H9 (cell line): ENCODE measurements around the gene CX3CR1. TPM values are rescaled to one million over a fixed set of nuclear protein-coding genes. Genes with fewer than 3 reads are reported as not detected.

Experiments
- DNase-seq: peaks from one replicate; pipeline ENCODE4 v3.0.0-alpha.2; 2017
- H2AFZ ChIP-seq: one replicate; pipeline ENCODE4 v1.6.1; 2013; ENCODE audit warnings: mild to moderate bottlenecking, low read length, control low read depth, moderate library complexity
- H2AK5ac ChIP-seq: 2 replicates; pipeline ENCODE4 v1.6.1; 2013; ENCODE audit warnings: low read length, control low read depth, mixed read lengths; ENCODE audit not compliant: insufficient read length
- H2BK120ac ChIP-seq: one replicate; pipeline ENCODE4 v1.6.1; 2013; ENCODE audit warnings: low read depth, mild to moderate bottlenecking, low read length, control low read depth, inconsistent platforms; ENCODE audit not compliant: poor library complexity, severe bottlenecking
- H2BK12ac ChIP-seq: 2 replicates; pipeline ENCODE4 v1.6.1; 2013; ENCODE audit warnings: low read length, control low read depth, mixed read lengths, low read depth; ENCODE audit not compliant: insufficient read length
- H2BK15ac ChIP-seq: 2 replicates; pipeline ENCODE4 v1.6.1; 2013; ENCODE audit warnings: low read depth, low read length, control low read depth
- H2BK20ac ChIP-seq: one replicate; pipeline ENCODE4 v1.6.1; 2013; ENCODE audit warnings: low read depth, mild to moderate bottlenecking, low read length, control low read depth, inconsistent platforms; ENCODE audit not compliant: poor library complexity, severe bottlenecking
- H2BK5ac ChIP-seq: 2 replicates; pipeline ENCODE4 v1.6.1; 2013; ENCODE audit warnings: low read length, control low read depth, mixed read lengths; ENCODE audit not compliant: insufficient read length
- H3K14ac ChIP-seq: 2 replicates; pipeline ENCODE4 v1.6.1; 2013; ENCODE audit warnings: low read length, control low read depth; ENCODE audit not compliant: insufficient read depth
- H3K18ac ChIP-seq: 2 replicates; pipeline ENCODE4 v1.6.1; 2013; ENCODE audit warnings: low read depth, mild to moderate bottlenecking, mixed read lengths, low read length, control low read depth; ENCODE audit not compliant: insufficient read length
- H3K23ac ChIP-seq: 2 replicates; pipeline ENCODE4 v1.6.1; 2013; ENCODE audit warnings: low read length, control low read depth, mixed read lengths, low read depth; ENCODE audit not compliant: insufficient read length
- H3K23me2 ChIP-seq: 2 replicates; pipeline ENCODE4 v1.6.1; 2013; ENCODE audit warnings: low read depth, mild to moderate bottlenecking, mixed read lengths, low read length, control low read depth; ENCODE audit not compliant: insufficient read length, poor library complexity, severe bottlenecking
- H3K27ac ChIP-seq: 2 replicates; pipeline ENCODE4 v1.5.1; 2013; ENCODE audit warnings: low read length, control low read depth, mixed read lengths, low read depth; ENCODE audit not compliant: insufficient read length
- H3K27me3 ChIP-seq: 2 replicates; pipeline ENCODE4 v1.6.1; 2013; ENCODE audit warnings: low read length, control low read depth, inconsistent platforms; ENCODE audit not compliant: insufficient read depth
- H3K4ac ChIP-seq: 2 replicates; pipeline ENCODE4 v1.6.1; 2013; ENCODE audit warnings: low read depth, mild to moderate bottlenecking, control low read depth, inconsistent platforms, low read length, moderate library complexity
- H3K4me1 ChIP-seq: 2 replicates; pipeline ENCODE4 v1.6.1; 2013; ENCODE audit warnings: low read length, control low read depth, inconsistent platforms; ENCODE audit not compliant: insufficient read depth
- H3K4me2 ChIP-seq: 2 replicates; pipeline ENCODE4 v1.6.1; 2013; ENCODE audit warnings: low read length, control low read depth, mixed read lengths; ENCODE audit not compliant: insufficient read length, insufficient read depth
- H3K56ac ChIP-seq: 2 replicates; pipeline ENCODE4 v1.6.1; 2013; ENCODE audit warnings: low read depth, mild to moderate bottlenecking, mixed read lengths, low read length, control low read depth; ENCODE audit not compliant: insufficient read length
- H3K79me1 ChIP-seq: 2 replicates; pipeline ENCODE4 v1.6.1; 2013; ENCODE audit warnings: low read depth, mild to moderate bottlenecking, moderate library complexity, low read length, control low read depth, inconsistent platforms; ENCODE audit not compliant: insufficient read depth, poor library complexity, severe bottlenecking
- H3K79me2 ChIP-seq: 2 replicates; pipeline ENCODE4 v1.6.1; 2013; ENCODE audit warnings: low read length, control low read depth, inconsistent platforms; ENCODE audit not compliant: insufficient read depth
- H3K9ac ChIP-seq: 2 replicates; pipeline ENCODE4 v1.6.1; 2013; ENCODE audit warnings: low read length, control low read depth, mixed read lengths; ENCODE audit not compliant: insufficient read length; ENCODE audit errors: extremely low read depth
- H3K9me3 ChIP-seq: one replicate; pipeline ENCODE4 v1.6.1; 2013; ENCODE audit warnings: low read depth, low read length, inconsistent platforms; ENCODE audit not compliant: control insufficient read depth
- H3T11ph ChIP-seq: one replicate; pipeline ENCODE4 v1.6.1; 2013; ENCODE audit warnings: mild to moderate bottlenecking, low read length, control low read depth, inconsistent platforms
- H4K20me1 ChIP-seq: one replicate; pipeline ENCODE4 v1.6.1; 2013; ENCODE audit not compliant: control insufficient read depth, insufficient read length, insufficient read depth
- H4K5ac ChIP-seq: 2 replicates; pipeline ENCODE4 v1.6.1; 2013; ENCODE audit warnings: low read depth, mild to moderate bottlenecking, mixed read lengths, low read length, control low read depth; ENCODE audit not compliant: insufficient read length
- H4K8ac ChIP-seq: replicated peaks from 2 replicates; pipeline ENCODE4 v1.6.1; 2013; ENCODE audit warnings: low read length, control low read depth, mixed read lengths, low read depth; ENCODE audit not compliant: insufficient read length
- H4K91ac ChIP-seq: 2 replicates; pipeline ENCODE4 v1.6.1; 2013; ENCODE audit warnings: low read depth, mild to moderate bottlenecking, moderate library complexity, mixed read lengths, low read length, control low read depth; ENCODE audit not compliant: insufficient read length
- H3K27ac Mint-ChIP-seq, 3 experiments: 2 replicates in 2 of 3; 3 replicates in 1 of 3; pipeline ENCODE4 v1.8.0; 2020 to 2021; ENCODE audit warnings: mixed read lengths in 3 of 3, mild to moderate bottlenecking in 1 of 3, moderate library complexity in 1 of 3
- H3K27me3 Mint-ChIP-seq: 2 replicates; pipeline ENCODE4 v1.8.0; 2021; ENCODE audit warnings: low read depth, mild to moderate bottlenecking, moderate library complexity, mixed read lengths
- H3K36me3 Mint-ChIP-seq, 3 experiments: 2 replicates in 2 of 3; 3 replicates in 1 of 3; pipeline ENCODE4 v1.8.0; 2020 to 2021; ENCODE audit warnings: low read depth in 3 of 3, mixed read lengths in 3 of 3; ENCODE audit not compliant: insufficient read depth in 1 of 3
- H3K4me1 Mint-ChIP-seq, 2 experiments: 2 replicates each; pipeline ENCODE4 v1.8.0; 2020; ENCODE audit warnings: mixed read lengths in 2 of 2
- H3K4me3 Mint-ChIP-seq, 2 experiments: 2 replicates in 1 of 2; 3 replicates in 1 of 2; pipeline ENCODE4 v1.8.0; 2020 to 2021; ENCODE audit warnings: mild to moderate bottlenecking in 2 of 2, mixed read lengths in 2 of 2, moderate library complexity in 1 of 2
- H3K9me3 Mint-ChIP-seq, 2 experiments: 2 replicates in 1 of 2; 3 replicates in 1 of 2; pipeline ENCODE4 v1.8.0; 2020; ENCODE audit warnings: mild to moderate bottlenecking in 2 of 2, mixed read lengths in 2 of 2, moderate library complexity in 1 of 2
- WGBS: extraction: QIAGEN DNeasy Blood & Tissue Kit; methylation state at CpG from one replicate; pipeline ENCODE4 v1.1.7; 2013; ENCODE audit warnings: missing lambda C conversion rate, low lambda C conversion rate, mixed read lengths; ENCODE audit not compliant: insufficient read length; ENCODE audit errors: extremely low coverage; 5-methylcytosine and 5-hydroxymethylcytosine counted together
- total RNA-seq: library from RNA; stranded (reverse); gene quantifications from 2 replicates; pipeline ENCODE4 v1.2.1, GENCODE V29; 2021
- TF ChIP-seq, protein P1 (sequence below): fragments of 200-600 bp; sonication (generic); conservative IDR thresholded peaks from 3 replicates; pipeline ENCODE4 v1.8.0; 2021; ENCODE audit warnings: antibody characterized with exemption, mild to moderate bottlenecking

Gene CX3CR1
- total RNA-seq, 1 experiment from 2014 or later: not detected

DNA sequence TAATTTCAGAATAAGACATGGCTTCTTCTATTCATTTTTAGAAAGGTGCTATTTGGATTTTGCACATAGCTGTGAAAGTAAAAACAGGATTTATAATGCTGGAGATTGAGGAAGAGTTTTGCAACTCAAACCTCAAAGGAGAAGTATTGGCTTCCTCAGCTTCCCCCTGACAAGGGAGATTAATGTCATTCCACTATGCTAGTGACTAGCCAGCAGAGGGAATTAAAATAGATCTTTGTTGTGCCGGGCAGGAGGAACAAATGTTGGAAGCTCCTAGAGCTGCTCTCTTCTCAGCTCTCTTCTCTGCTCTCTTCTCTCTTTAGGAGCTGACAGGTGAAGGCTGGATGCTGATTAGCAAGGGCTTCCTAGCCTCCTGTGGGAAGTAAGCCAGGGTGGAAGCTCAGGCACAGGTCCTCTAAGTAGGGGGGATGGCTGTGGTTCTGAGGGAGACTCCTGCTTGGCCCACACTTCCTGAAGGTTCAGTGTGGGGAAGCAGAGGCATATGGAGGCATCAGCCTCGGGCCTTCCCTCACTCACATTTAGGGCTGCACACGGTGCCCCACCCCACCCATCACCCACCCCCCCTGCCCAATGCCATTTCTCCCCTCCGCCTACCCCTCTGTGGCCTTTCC is 29.6 kb downstream of the CX3CR1 start:
- no peaks in the 10 kb centered on the region for H3K79me1 ChIP-seq
- H3K27me3 ChIP-seq: no peaks in the 10 kb centered on the region
- Mint-ChIP-seq H3K9me3 (no peaks in the 10 kb centered on the region), H3K4me1 (no peaks in the 10 kb centered on the region), H3K27me3 (peaks cover 5% of the 10 kb centered on the region), H3K36me3 (no peaks in the 10 kb centered on the region), H3K27ac (no peak overlapping the region), H3K4me3 (no peak overlapping the region)
- H3T11ph ChIP-seq: no peak overlapping the region
- no peak overlapping the region for H4K8ac ChIP-seq
- H3K4me2 ChIP-seq: no peak overlapping the region
- no peak overlapping the region for H3K56ac ChIP-seq
- H2BK15ac ChIP-seq: no peak overlapping the region
- H3K18ac ChIP-seq: no peak overlapping the region
- H3K9ac ChIP-seq: no peak overlapping the region
- H2BK5ac ChIP-seq: no peak overlapping the region
- H3K14ac ChIP-seq: no peak overlapping the region
- H3K27ac ChIP-seq: no peak overlapping the region
- no peaks in the 10 kb centered on the region for H4K20me1 ChIP-seq
- H2BK12ac ChIP-seq: no peak overlapping the region
- no peak overlapping the region for H4K5ac ChIP-seq
- H2BK120ac ChIP-seq: no peak overlapping the region
- no peaks in the 10 kb centered on the region for H3K4me1 ChIP-seq
- H4K91ac ChIP-seq: no peak overlapping the region
- WGBS: no CpG with 5 or more reads among the region's 4 CpGs
- H2BK20ac ChIP-seq: no peak overlapping the region
- H3K4ac ChIP-seq: no peak overlapping the region
- no peak overlapping the region for H2AK5ac ChIP-seq
- H3K79me2 ChIP-seq: no peaks in the 10 kb centered on the region
- DNase-seq: no peak
- no peak overlapping the region for H3K23ac ChIP-seq
- TF ChIP-seq, protein P1, sequence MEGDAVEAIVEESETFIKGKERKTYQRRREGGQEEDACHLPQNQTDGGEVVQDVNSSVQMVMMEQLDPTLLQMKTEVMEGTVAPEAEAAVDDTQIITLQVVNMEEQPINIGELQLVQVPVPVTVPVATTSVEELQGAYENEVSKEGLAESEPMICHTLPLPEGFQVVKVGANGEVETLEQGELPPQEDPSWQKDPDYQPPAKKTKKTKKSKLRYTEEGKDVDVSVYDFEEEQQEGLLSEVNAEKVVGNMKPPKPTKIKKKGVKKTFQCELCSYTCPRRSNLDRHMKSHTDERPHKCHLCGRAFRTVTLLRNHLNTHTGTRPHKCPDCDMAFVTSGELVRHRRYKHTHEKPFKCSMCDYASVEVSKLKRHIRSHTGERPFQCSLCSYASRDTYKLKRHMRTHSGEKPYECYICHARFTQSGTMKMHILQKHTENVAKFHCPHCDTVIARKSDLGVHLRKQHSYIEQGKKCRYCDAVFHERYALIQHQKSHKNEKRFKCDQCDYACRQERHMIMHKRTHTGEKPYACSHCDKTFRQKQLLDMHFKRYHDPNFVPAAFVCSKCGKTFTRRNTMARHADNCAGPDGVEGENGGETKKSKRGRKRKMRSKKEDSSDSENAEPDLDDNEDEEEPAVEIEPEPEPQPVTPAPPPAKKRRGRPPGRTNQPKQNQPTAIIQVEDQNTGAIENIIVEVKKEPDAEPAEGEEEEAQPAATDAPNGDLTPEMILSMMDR: no peak
- H3K23me2 ChIP-seq: no peaks in the 10 kb centered on the region
- no peaks in the 10 kb centered on the region for H3K9me3 ChIP-seq
- H2AFZ ChIP-seq: no peak overlapping the region
